Endothelial cell (in vitro differentiated cells): ENCODE results near the gene NIM1K. TPM values are rescaled to one million over a fixed set of nuclear protein-coding genes. Genes with fewer than 3 reads are reported as not detected.

Source experiments
- DNase-seq: peaks from one replicate; pipeline ENCODE4 v3.0.0; 2021; ENCODE audit warnings: low spot score
- H3K27ac Mint-ChIP-seq: one replicate; pipeline ENCODE4 v1.8.0; 2021; ENCODE audit warnings: mixed read lengths, inconsistent platforms; ENCODE audit not compliant: unreplicated experiment
- H3K27me3 Mint-ChIP-seq: one replicate; pipeline ENCODE4 v1.8.0; 2021; ENCODE audit warnings: mild to moderate bottlenecking, moderate library complexity, mixed read lengths, inconsistent platforms; ENCODE audit not compliant: unreplicated experiment
- H3K36me3 Mint-ChIP-seq: one replicate; pipeline ENCODE4 v1.8.0; 2021; ENCODE audit warnings: mild to moderate bottlenecking, low read depth, mixed read lengths, inconsistent platforms; ENCODE audit not compliant: unreplicated experiment
- H3K4me1 Mint-ChIP-seq: one replicate; pipeline ENCODE4 v1.8.0; 2021; ENCODE audit warnings: mild to moderate bottlenecking, mixed read lengths, inconsistent platforms; ENCODE audit not compliant: unreplicated experiment
- H3K4me3 Mint-ChIP-seq: one replicate; pipeline ENCODE4 v1.8.0; 2021; ENCODE audit warnings: mild to moderate bottlenecking, mixed read lengths, inconsistent platforms; ENCODE audit not compliant: unreplicated experiment
- H3K9me3 Mint-ChIP-seq: one replicate; pipeline ENCODE4 v1.8.0; 2021; ENCODE audit warnings: mixed read lengths, inconsistent platforms; ENCODE audit not compliant: unreplicated experiment
- total RNA-seq: library from RNA; stranded (reverse); fragmentation: NEBNext Ultra II Directional; extraction: Animal tissue kit (Norgen Biotek cat#: 25700); gene quantifications from one replicate; pipeline ENCODE4 v1.2.1, GENCODE V29; 2021; ENCODE audit not compliant: unreplicated experiment
- TF ChIP-seq, protein P1 (sequence below): fragments of 200-600 bp; sonication (generic); IDR thresholded peaks from one replicate; pipeline ENCODE4 v1.5.0; 2021; ENCODE audit warnings: antibody characterized with exemption; ENCODE audit not compliant: unreplicated experiment

The NIM1K gene
- total RNA-seq, 1 donor from 2014 or later: 0.15 TPM

DNA sequence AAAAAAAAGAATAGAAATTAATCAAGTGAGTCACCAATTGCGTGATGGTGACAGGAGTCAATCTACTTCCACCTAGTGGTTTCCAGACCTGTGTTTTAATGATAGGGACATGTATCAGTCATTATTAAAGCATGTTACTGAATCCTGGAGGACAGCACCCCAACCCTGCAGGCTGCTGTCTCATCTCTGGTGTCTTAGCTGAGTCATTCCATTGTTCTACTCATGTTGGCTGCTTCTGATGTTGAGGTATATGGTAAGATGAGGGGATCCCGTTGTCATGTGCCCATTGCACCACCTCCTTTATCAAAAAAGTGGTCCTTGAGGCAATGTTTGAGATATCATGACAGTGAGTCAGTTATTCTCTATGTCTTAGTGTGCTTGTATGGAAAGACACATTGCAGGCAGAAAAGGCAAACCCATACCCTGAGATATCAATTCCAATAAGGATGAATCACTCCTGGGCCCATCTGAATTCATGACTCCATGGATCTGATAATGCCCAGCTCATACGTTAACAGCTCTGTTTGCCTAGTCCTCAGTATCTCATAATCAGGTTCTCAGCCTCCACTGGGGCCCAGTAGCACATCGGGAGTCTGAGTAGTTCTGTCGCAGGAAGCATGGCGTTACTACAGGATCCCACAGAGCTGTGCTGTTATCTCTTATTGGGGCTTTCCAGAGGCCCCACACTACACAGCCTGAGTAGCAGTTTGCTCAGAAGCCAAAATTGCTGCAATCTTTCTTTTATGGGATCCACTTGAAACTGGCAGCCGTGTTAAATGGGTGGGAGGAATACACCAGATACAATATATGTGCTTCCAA lies 90.0 kb downstream of the NIM1K start:
- Mint-ChIP-seq H3K9me3 (peaks cover 4% of the 10 kb centered on the region), H3K4me3 (no peak overlapping the region), H3K4me1 (peaks cover 5% of the 10 kb centered on the region), H3K27me3 (peaks cover 8% of the 10 kb centered on the region), H3K36me3 (peaks cover 19% of the 10 kb centered on the region), H3K27ac (no peak overlapping the region)
- TF ChIP-seq, protein P1, sequence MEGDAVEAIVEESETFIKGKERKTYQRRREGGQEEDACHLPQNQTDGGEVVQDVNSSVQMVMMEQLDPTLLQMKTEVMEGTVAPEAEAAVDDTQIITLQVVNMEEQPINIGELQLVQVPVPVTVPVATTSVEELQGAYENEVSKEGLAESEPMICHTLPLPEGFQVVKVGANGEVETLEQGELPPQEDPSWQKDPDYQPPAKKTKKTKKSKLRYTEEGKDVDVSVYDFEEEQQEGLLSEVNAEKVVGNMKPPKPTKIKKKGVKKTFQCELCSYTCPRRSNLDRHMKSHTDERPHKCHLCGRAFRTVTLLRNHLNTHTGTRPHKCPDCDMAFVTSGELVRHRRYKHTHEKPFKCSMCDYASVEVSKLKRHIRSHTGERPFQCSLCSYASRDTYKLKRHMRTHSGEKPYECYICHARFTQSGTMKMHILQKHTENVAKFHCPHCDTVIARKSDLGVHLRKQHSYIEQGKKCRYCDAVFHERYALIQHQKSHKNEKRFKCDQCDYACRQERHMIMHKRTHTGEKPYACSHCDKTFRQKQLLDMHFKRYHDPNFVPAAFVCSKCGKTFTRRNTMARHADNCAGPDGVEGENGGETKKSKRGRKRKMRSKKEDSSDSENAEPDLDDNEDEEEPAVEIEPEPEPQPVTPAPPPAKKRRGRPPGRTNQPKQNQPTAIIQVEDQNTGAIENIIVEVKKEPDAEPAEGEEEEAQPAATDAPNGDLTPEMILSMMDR: no peak
- DNase-seq: no peak

DNA sequence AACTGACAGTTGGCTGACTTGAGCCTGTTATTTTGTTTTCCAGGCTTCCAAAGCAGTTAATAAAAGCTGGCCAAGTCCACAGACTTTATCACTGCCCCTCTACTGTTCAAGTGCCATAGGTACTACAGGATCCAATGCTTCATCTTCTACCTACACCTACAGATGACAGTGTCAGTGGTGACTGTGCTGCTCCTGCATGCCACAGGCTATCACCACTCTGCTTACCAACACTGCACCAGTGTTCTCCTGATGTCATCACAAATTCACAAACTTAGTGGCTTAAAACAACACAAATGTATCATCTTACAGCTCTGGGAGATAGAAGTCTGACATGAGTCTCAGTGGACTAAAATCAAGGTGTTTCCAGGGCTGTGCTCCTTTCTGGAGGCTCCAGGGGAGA lies 94.6 kb downstream of the NIM1K start:
- Mint-ChIP-seq H3K9me3 (no peaks in the 10 kb centered on the region), H3K36me3 (peaks cover 48% of the 10 kb centered on the region), H3K4me3 (no peak overlapping the region), H3K27me3 (peaks cover 5% of the 10 kb centered on the region), H3K4me1 (no peaks in the 10 kb centered on the region), H3K27ac (no peak overlapping the region)
- TF ChIP-seq, protein P1: no peak
- no peak for DNase-seq

DNA sequence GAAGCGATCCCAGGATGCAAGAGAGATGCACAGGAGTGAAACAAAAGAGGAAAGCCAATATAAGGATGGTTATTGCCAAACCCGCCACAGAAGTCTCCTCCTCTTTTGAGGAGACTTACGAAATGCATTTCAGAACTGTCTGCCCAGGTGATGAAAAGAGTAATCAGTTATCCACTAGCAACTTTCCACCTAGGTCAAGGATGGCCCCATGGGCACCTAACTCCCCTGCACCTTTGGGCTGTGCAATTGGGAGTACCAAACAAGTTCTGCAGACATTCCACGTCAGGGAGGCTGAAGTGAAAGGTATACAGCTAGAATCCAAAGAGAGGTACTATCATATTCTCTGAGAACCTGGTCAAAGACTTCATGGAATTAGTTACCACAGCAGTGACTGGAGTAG lies 95.5 kb downstream of the NIM1K start:
- no peaks in the 10 kb centered on the region for H3K9me3 Mint-ChIP-seq
- H3K27ac Mint-ChIP-seq: no peak overlapping the region
- no peak overlapping the region for H3K4me3 Mint-ChIP-seq
- peaks cover 52% of the 10 kb centered on the region for H3K36me3 Mint-ChIP-seq
- TF ChIP-seq, protein P1: no peak
- no peak for DNase-seq
- H3K27me3 Mint-ChIP-seq: peaks cover 5% of the 10 kb centered on the region
- H3K4me1 Mint-ChIP-seq: no peaks in the 10 kb centered on the region

DNA sequence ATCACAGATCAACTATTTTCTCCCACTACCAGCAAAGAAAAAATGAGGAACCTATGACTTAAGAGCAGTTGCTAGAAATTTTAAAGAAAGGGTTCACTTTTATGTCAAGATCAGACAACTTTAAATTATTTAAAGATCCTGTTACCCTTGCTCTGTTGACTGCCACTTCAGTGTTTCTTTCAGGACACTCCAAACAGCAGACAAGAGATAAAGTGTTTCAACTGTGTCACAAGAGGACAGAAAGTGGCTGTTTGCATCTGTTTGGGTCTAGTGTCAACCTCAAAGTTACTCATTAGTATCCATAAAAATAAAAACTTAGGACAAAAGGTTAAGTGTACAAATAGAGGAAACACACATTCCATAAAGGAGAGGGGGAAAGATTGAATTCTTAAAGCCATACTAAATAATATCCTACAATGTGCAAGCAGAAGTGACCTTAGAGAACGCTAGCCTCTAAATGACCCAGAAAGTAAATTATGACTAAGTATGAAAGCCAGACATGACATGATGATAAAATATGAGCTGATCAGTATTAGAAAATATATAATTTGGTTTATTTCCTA lies 96.3 kb downstream of the NIM1K start:
- H3K36me3 Mint-ChIP-seq: peaks cover 55% of the 10 kb centered on the region
- no peak overlapping the region for H3K4me3 Mint-ChIP-seq
- no peaks in the 10 kb centered on the region for H3K4me1 Mint-ChIP-seq
- H3K9me3 Mint-ChIP-seq: no peaks in the 10 kb centered on the region
- DNase-seq: no peak
- H3K27ac Mint-ChIP-seq: no peak overlapping the region
- peaks cover 2% of the 10 kb centered on the region for H3K27me3 Mint-ChIP-seq
- TF ChIP-seq, protein P1: no peak

DNA sequence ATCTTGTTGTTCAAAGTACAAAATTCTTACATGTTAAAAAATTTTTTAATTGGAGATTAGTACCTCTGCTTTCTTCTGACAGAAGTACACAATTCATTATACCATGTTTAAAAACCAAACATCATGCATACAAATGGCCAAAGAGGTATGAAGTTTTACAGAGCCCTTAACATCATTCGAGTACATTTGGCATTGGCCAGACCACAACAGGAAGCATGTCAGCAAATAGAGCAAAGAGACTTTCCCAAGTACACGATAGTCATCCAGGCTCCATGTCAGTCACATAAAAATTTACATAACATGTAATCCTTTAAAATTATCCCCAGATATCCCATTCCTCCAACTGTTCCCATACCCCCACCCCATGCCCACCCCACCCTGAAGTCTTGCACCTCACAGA lies 98.7 kb downstream of the NIM1K start:
- Mint-ChIP-seq H3K9me3 (no peaks in the 10 kb centered on the region), H3K4me3 (no peak overlapping the region), H3K4me1 (no peaks in the 10 kb centered on the region), H3K36me3 (peaks cover 61% of the 10 kb centered on the region), H3K27me3 (peaks cover 1% of the 10 kb centered on the region), H3K27ac (no peak overlapping the region)
- TF ChIP-seq, protein P1: no peak
- DNase-seq: no peak
